ENCODE data around the gene FTH1.

The FTH1 gene

GRCh38 chr11:61976813-61977475 lies 9.5 kb upstream of the FTH1 start:
- Histone ChIP-seq H3K36me3 (ENCODE audit: control insufficient read depth, insufficient read depth, low read length) (no peaks in the 10 kb centered on the region), H3K27ac (ENCODE audit: low read depth, low read length) (no peak overlapping the region), H3K4me1 (ENCODE audit: control insufficient read depth, insufficient read depth, low read length) (peaks cover 32% of the 10 kb centered on the region), H3K4me3 (ENCODE audit: low read depth, low read length) (no peak overlapping the region), H3K9ac (ENCODE audit: low read length) (no peak overlapping the region), H3K27me3 (ENCODE audit: control insufficient read depth, insufficient read depth, low read length) (peaks cover 3% of the 10 kb centered on the region; the same call in 1 of the 2 replicates), H3K9me3 (ENCODE audit: control insufficient read depth, insufficient read depth, low read depth, low read length) (no peaks in the 10 kb centered on the region)

GRCh38 chr11:61976420-61976800 lies 9.0 kb upstream of the FTH1 start:
- H3K27me3 ChIP-seq (ENCODE audit: control insufficient read depth, insufficient read depth, low read length): peaks cover 3% of the 10 kb centered on the region; the same call in 1 of the 2 replicates
- H3K9me3 ChIP-seq (ENCODE audit: control insufficient read depth, insufficient read depth, low read depth, low read length): no peaks in the 10 kb centered on the region
- H3K4me1 ChIP-seq (ENCODE audit: control insufficient read depth, insufficient read depth, low read length): peaks cover 35% of the 10 kb centered on the region
- no peaks in the 10 kb centered on the region for H3K36me3 ChIP-seq (ENCODE audit: control insufficient read depth, insufficient read depth, low read length)
- no peak overlapping the region for H3K4me3 ChIP-seq (ENCODE audit: low read depth, low read length)
- H3K27ac ChIP-seq (ENCODE audit: low read depth, low read length): no peak overlapping the region
- H3K9ac ChIP-seq (ENCODE audit: low read length): no peak overlapping the region

- no peaks in the 10 kb centered on the region for H3K9me3 ChIP-seq (ENCODE audit: control insufficient read depth, insufficient read depth, low read depth, low read length)
- H3K27ac ChIP-seq (ENCODE audit: low read depth, low read length): no peak overlapping the region
- no peak overlapping the region for H3K4me3 ChIP-seq (ENCODE audit: low read depth, low read length)
- H3K27me3 ChIP-seq (ENCODE audit: control insufficient read depth, insufficient read depth, low read length): no peaks in the 10 kb centered on the region
- no peak overlapping the region for H3K9ac ChIP-seq (ENCODE audit: low read length)
- H3K36me3 ChIP-seq (ENCODE audit: control insufficient read depth, insufficient read depth, low read length): no peaks in the 10 kb centered on the region
- H3K4me1 ChIP-seq (ENCODE audit: control insufficient read depth, insufficient read depth, low read length): peaks cover 36% of the 10 kb centered on the region
These were observed 8.4 kb upstream of the FTH1 start for GRCh38 chr11:61975638-61976419.

GRCh38 chr11:61974766-61975631 lies 7.6 kb upstream of the FTH1 start:
- Histone ChIP-seq H3K27me3 (ENCODE audit: control insufficient read depth, insufficient read depth, low read length) (no peaks in the 10 kb centered on the region), H3K27ac (ENCODE audit: low read depth, low read length) (no peak overlapping the region), H3K36me3 (ENCODE audit: control insufficient read depth, insufficient read depth, low read length) (no peaks in the 10 kb centered on the region), H3K4me3 (ENCODE audit: low read depth, low read length) (no peak overlapping the region), H3K9ac (ENCODE audit: low read length) (no peak overlapping the region), H3K4me1 (ENCODE audit: control insufficient read depth, insufficient read depth, low read length) (peaks cover 37% of the 10 kb centered on the region), H3K9me3 (ENCODE audit: control insufficient read depth, insufficient read depth, low read depth, low read length) (no peaks in the 10 kb centered on the region)

GRCh38 chr11:61973476-61974162 lies 6.2 kb upstream of the FTH1 start:
- peak overlapping the region; percentile 88; the same call in 1 of the 2 replicates for H3K27ac ChIP-seq (ENCODE audit: low read depth, low read length)
- H3K36me3 ChIP-seq (ENCODE audit: control insufficient read depth, insufficient read depth, low read length): no peaks in the 10 kb centered on the region
- no peak overlapping the region for H3K4me3 ChIP-seq (ENCODE audit: low read depth, low read length)
- H3K4me1 ChIP-seq (ENCODE audit: control insufficient read depth, insufficient read depth, low read length): peaks cover 44% of the 10 kb centered on the region
- H3K9me3 ChIP-seq (ENCODE audit: control insufficient read depth, insufficient read depth, low read depth, low read length): no peaks in the 10 kb centered on the region
- peak overlapping the region; percentile 55 for H3K9ac ChIP-seq (ENCODE audit: low read length)
- no peaks in the 10 kb centered on the region for H3K27me3 ChIP-seq (ENCODE audit: control insufficient read depth, insufficient read depth, low read length)

GRCh38 chr11:61972672-61973475 lies 5.4 kb upstream of the FTH1 start:
- Histone ChIP-seq H3K36me3 (ENCODE audit: control insufficient read depth, insufficient read depth, low read length) (no peaks in the 10 kb centered on the region), H3K27me3 (ENCODE audit: control insufficient read depth, insufficient read depth, low read length) (no peaks in the 10 kb centered on the region), H3K4me1 (ENCODE audit: control insufficient read depth, insufficient read depth, low read length) (peaks cover 51% of the 10 kb centered on the region), H3K9ac (ENCODE audit: low read length) (peak overlapping the region; percentile 55), H3K9me3 (ENCODE audit: control insufficient read depth, insufficient read depth, low read depth, low read length) (no peaks in the 10 kb centered on the region), H3K27ac (ENCODE audit: low read depth, low read length) (peak overlapping the region; percentile 88; the same call in 1 of the 2 replicates), H3K4me3 (ENCODE audit: low read depth, low read length) (no peak overlapping the region; the same call in 1 of the 2 replicates)

GRCh38 chr11:61972112-61972671 lies 4.8 kb upstream of the FTH1 start:
- peak overlapping the region; percentile 88; the same call in 1 of the 2 replicates for H3K27ac ChIP-seq (ENCODE audit: low read depth, low read length)
- peak overlapping the region; percentile 26; the same call in 1 of the 2 replicates for H3K4me3 ChIP-seq (ENCODE audit: low read depth, low read length)
- H3K27me3 ChIP-seq (ENCODE audit: control insufficient read depth, insufficient read depth, low read length): no peaks in the 10 kb centered on the region
- no peaks in the 10 kb centered on the region for H3K36me3 ChIP-seq (ENCODE audit: control insufficient read depth, insufficient read depth, low read length)
- no peaks in the 10 kb centered on the region for H3K9me3 ChIP-seq (ENCODE audit: control insufficient read depth, insufficient read depth, low read depth, low read length)
- H3K9ac ChIP-seq (ENCODE audit: low read length): peak overlapping the region; percentile 55
- peaks cover 51% of the 10 kb centered on the region for H3K4me1 ChIP-seq (ENCODE audit: control insufficient read depth, insufficient read depth, low read length)

- no peaks in the 10 kb centered on the region for H3K9me3 ChIP-seq (ENCODE audit: control insufficient read depth, insufficient read depth, low read depth, low read length)
- peaks cover 51% of the 10 kb centered on the region for H3K4me1 ChIP-seq (ENCODE audit: control insufficient read depth, insufficient read depth, low read length)
- H3K27ac ChIP-seq (ENCODE audit: low read depth, low read length): peak overlapping the region; percentile 18; the same call in 1 of the 2 replicates
These were observed 4.0 kb upstream of the FTH1 start for GRCh38 chr11:61971248-61972111.

More at GRCh38 chr11:61971248-61972111, 4.0 kb upstream of the FTH1 start:
- H3K27me3 ChIP-seq (ENCODE audit: control insufficient read depth, insufficient read depth, low read length): no peaks in the 10 kb centered on the region
- H3K9ac ChIP-seq (ENCODE audit: low read length): peak overlapping the region; percentile 70
- peak overlapping the region; percentile 5; the same call in 1 of the 2 replicates for H3K4me3 ChIP-seq (ENCODE audit: low read depth, low read length)
- peaks cover 5% of the 10 kb centered on the region for H3K36me3 ChIP-seq (ENCODE audit: control insufficient read depth, insufficient read depth, low read length)
